Subcutaneous adipose tissue (tissue), 4 donors: ENCODE data around the gene RELB. TPM values are rescaled to one million over a fixed set of nuclear protein-coding genes. Genes with fewer than 3 reads are reported as not detected.

Experiments used
- CTCF ChIP-seq: fragments of 450-650 bp; IDR thresholded peaks from one replicate; pipeline ENCODE4 v1.5.1; 2016; ENCODE audit warnings: low read depth, mild to moderate bottlenecking, control low read depth, antibody characterized with exemption, moderate library complexity
- total RNA-seq, 4 donors: library from RNA; depleted of rRNA; stranded (reverse); fragments of >200 nt; gene quantifications; one replicate each; pipeline ENCODE4 v1.1.0, GENCODE V29; 2016

Gene RELB
- total RNA-seq, 4 donors from 2014 or later: 0.49 to 9.4 (median 5.8) TPM

GRCh38 chr19:45016388-45017314 lies 15.4 kb downstream of the RELB start:
- TF ChIP-seq CTCF: no peak

- TF ChIP-seq CTCF: no peak
These were observed 17.9 kb downstream of the RELB start for GRCh38 chr19:45019187-45019586.

GRCh38 chr19:45020071-45020470 lies 18.8 kb downstream of the RELB start:
- TF ChIP-seq CTCF: no peak

GRCh38 chr19:45021971-45022370 lies 20.7 kb downstream of the RELB start:
- TF ChIP-seq CTCF: no peak

GRCh38 chr19:45023048-45023447 lies 21.8 kb downstream of the RELB start:
- TF ChIP-seq CTCF: no peak

- no peak for TF ChIP-seq CTCF
These were observed 24.0 kb downstream of the RELB start for GRCh38 chr19:45025264-45025663.

- TF ChIP-seq CTCF: no peak
These were observed 26.1 kb downstream of the RELB start for GRCh38 chr19:45027371-45027770.
